Hepatocyte (in vitro differentiated cells): ENCODE data around the gene NAIP. TPM values are rescaled to one million over a fixed set of nuclear protein-coding genes. Genes with fewer than 3 reads are reported as not detected.
"Not testable (repeated sequence)": the region's sequence is repeated elsewhere in the genome, so short reads cannot be mapped to it uniquely, and the experiment has no call there.

Source experiments
- DNase-seq: peaks from one replicate; pipeline ENCODE4 v3.0.0-alpha.2; 2016; ENCODE audit warnings: low spot score
- H2AFZ ChIP-seq: fragments of 200-600 bp; sonication (generic); 2 replicates; pipeline ENCODE4 v1.6.0; 2016; ENCODE audit warnings: antibody characterized with exemption, mild to moderate bottlenecking
- H3K27ac ChIP-seq: fragments of 200-600 bp; sonication (generic); 2 replicates; pipeline ENCODE4 v1.5.1; 2016; ENCODE audit warnings: mild to moderate bottlenecking
- H3K27me3 ChIP-seq: fragments of 200-600 bp; sonication (generic); 2 replicates; pipeline ENCODE4 v1.6.1; 2016
- H3K36me3 ChIP-seq: fragments of 200-600 bp; sonication (generic); replicated peaks from 2 replicates; pipeline ENCODE4 v1.5.1; 2016; ENCODE audit warnings: low read depth; ENCODE audit not compliant: insufficient read depth
- H3K4me1 ChIP-seq: fragments of 200-600 bp; sonication (generic); 2 replicates; pipeline ENCODE4 v1.5.1; 2016; ENCODE audit warnings: mild to moderate bottlenecking, moderate library complexity; ENCODE audit not compliant: insufficient read depth
- H3K4me2 ChIP-seq: fragments of 200-600 bp; sonication (generic); 2 replicates; pipeline ENCODE4 v1.6.0; 2016
- H3K4me3 ChIP-seq: fragments of 200-600 bp; sonication (generic); 2 replicates; pipeline ENCODE4 v1.5.1; 2016; ENCODE audit warnings: mild to moderate bottlenecking
- H3K79me2 ChIP-seq: fragments of 200-600 bp; sonication (generic); 2 replicates; pipeline ENCODE4 v1.6.0; 2017; ENCODE audit warnings: mild to moderate bottlenecking
- H3K9me2 ChIP-seq: fragments of 200-600 bp; sonication (generic); replicated peaks from 2 replicates; pipeline ENCODE4 v1.6.0; 2017; ENCODE audit warnings: mild to moderate bottlenecking; ENCODE audit not compliant: insufficient read depth
- H3K9me3 ChIP-seq: fragments of 200-600 bp; sonication (generic); 2 replicates; pipeline ENCODE4 v1.5.1; 2016; ENCODE audit warnings: low read depth, mild to moderate bottlenecking
- H4K20me1 ChIP-seq: fragments of 200-600 bp; sonication (generic); 2 replicates; pipeline ENCODE4 v1.6.0; 2016; ENCODE audit warnings: mild to moderate bottlenecking; ENCODE audit not compliant: insufficient read depth, poor library complexity, severe bottlenecking
- whole genome bisulfite sequencing: methylation state at CpG from one replicate; pipeline ENCODE4 v1.1.6; 2016; ENCODE audit warnings: low lambda C conversion rate; ENCODE audit errors: missing lambda C conversion rate; 5-methylcytosine and 5-hydroxymethylcytosine counted together
- polyA plus RNA-seq: library from polyadenylated mRNA; unstranded; fragments of >200 nt; fragmentation: Nextera tagmentation; extraction: Ambion mirVana; gene quantifications from 2 replicates; pipeline ENCODE4 v1.2.1, GENCODE V29; 2016
- total RNA-seq: library from RNA; depleted of rRNA; stranded (reverse); fragments of >200 nt; gene quantifications from 2 replicates; pipeline ENCODE4 v1.2.3, GENCODE V29; 2014

NAIP gene
- total and polyA plus RNA-seq, 2 experiments from 2014 or later = 5.1 to 7.8 TPM

DNA sequence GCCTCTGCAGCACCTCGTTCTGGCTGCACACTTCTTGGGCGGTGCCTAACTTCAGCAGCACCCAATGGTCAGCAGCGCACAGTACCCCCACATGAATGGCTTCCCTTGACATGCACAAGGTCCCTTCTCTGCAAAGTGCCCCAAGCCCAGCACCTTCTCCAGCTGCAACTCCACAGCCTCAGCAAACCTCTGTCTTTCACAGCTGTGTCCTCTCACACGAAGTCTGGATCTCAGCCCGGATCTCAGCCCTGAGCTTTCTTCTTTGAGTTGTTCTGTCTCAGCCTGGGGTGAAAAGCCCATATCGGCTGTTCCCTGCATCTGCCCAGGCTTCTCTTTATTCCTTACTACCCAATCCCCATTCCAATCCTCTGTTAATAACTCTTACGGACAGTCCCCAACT is 57.9 kb downstream of the NAIP start:
- not testable (repeated sequence) for H4K20me1 ChIP-seq, H3K9me3 ChIP-seq, H3K27me3 ChIP-seq, DNase-seq, H3K4me1 ChIP-seq, H3K4me2 ChIP-seq, H3K4me3 ChIP-seq, H2AFZ ChIP-seq, H3K27ac ChIP-seq, H3K79me2 ChIP-seq, H3K36me3 ChIP-seq, H3K9me2 ChIP-seq
- WGBS = no CpG with 5 or more reads among the region's 7 CpGs

- H3K4me3 ChIP-seq, H3K9me2 ChIP-seq, H3K4me2 ChIP-seq, H3K9me3 ChIP-seq, H3K4me1 ChIP-seq, H3K27me3 ChIP-seq, H2AFZ ChIP-seq, DNase-seq, H3K27ac ChIP-seq, H4K20me1 ChIP-seq, H3K79me2 ChIP-seq, H3K36me3 ChIP-seq: not testable (repeated sequence)
Measured at GRCh38 chr5:70964531-70964930, 60.6 kb downstream of the NAIP start.

DNA sequence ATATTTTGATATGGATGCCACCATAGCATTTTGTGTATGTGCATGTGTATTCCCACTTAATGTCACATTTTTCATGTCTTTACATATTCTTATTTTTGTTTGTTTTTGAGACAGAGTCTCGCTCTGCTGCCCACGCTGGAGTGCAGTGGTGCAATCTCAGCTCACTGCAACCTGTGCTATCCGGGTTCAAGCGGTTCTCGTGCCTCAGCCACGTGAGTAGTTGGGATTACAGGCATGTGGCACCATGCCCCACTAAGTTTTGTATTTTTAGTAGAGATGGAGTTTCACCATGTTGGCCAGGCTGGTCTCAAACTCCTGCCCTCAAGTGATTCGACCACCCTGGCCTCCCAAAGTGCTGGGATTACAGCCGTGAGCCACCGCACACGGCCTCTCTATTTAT is 72.1 kb downstream of the NAIP start:
- not testable (repeated sequence) for H3K27ac ChIP-seq, H3K36me3 ChIP-seq, H3K79me2 ChIP-seq, H4K20me1 ChIP-seq, H3K9me3 ChIP-seq, H3K9me2 ChIP-seq, H3K27me3 ChIP-seq, H2AFZ ChIP-seq, DNase-seq, H3K4me2 ChIP-seq, H3K4me3 ChIP-seq, H3K4me1 ChIP-seq
- WGBS = 100% methylated on average over 5 of the region's 10 CpGs

GRCh38 chr5:70932560-70932959 is 92.6 kb downstream of the NAIP start:
- H3K4me3 ChIP-seq, H3K9me2 ChIP-seq, H2AFZ ChIP-seq, H3K79me2 ChIP-seq, H3K27ac ChIP-seq, H3K9me3 ChIP-seq, H3K36me3 ChIP-seq, H4K20me1 ChIP-seq, DNase-seq, H3K4me2 ChIP-seq, H3K27me3 ChIP-seq, H3K4me1 ChIP-seq: not testable (repeated sequence)
- WGBS = no CpG with 5 or more reads among the region's 1 CpG

DNA sequence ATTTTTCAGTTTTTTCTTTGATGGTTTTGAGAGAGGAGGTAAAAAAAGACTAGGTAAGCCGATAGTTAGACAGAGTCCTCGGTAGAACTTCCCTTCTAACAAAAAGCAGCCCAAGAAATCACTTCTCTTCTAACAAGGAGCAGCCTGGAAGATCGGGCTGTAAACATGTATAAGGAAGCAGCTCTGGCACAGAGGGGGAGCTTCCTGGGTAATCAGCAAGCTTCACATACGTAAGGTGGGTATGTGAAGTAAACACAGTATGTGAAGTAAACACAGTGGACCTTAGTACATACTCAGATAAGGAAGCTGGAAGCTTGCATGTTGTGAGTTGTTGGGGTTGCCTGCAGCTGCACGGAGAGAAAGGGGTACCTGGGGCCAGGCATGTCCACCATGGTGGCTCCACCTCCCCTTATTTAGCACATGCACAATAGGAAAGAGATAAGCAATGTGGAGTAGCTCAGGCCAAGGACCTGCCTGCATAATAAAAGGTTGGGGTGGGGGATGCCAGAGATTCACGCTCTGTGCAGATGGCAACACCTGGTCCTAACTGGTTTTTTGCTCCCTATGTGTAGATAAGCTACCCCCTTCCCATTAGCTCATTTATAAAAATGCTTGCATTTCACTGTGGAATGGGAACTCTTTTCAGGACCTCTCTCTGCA is 93.3 kb downstream of the NAIP start:
- not testable (repeated sequence) for H2AFZ ChIP-seq, H3K79me2 ChIP-seq, H3K36me3 ChIP-seq, H3K4me1 ChIP-seq, H3K27ac ChIP-seq, H3K4me2 ChIP-seq, H3K4me3 ChIP-seq, DNase-seq, H3K27me3 ChIP-seq, H3K9me3 ChIP-seq, H3K9me2 ChIP-seq, H4K20me1 ChIP-seq
- WGBS = no CpG with 5 or more reads among the region's 6 CpGs

DNA sequence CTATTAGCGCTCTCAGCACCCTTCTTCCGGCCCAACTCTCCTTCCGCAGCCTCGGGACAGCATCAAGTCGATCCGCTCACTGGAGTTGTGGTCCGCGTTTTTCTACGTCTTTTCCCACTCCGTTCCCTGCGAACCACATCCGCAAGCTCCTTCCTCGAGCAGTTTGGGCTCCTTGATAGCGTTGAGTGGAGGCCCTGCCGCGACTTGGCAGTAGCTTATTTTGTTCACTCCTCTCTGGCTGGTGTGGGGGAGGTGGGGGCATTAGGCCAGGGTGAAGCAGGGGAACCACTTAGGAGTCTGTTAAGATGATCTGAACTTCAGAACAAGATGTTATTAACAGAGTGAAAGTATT is 100.0 kb downstream of the NAIP start:
- not testable (repeated sequence) for DNase-seq, H3K4me1 ChIP-seq, H3K9me2 ChIP-seq, H3K4me3 ChIP-seq, H3K4me2 ChIP-seq, H3K79me2 ChIP-seq, H2AFZ ChIP-seq, H3K9me3 ChIP-seq, H3K27me3 ChIP-seq, H4K20me1 ChIP-seq, H3K27ac ChIP-seq, H3K36me3 ChIP-seq
- no CpG with 5 or more reads among the region's 16 CpGs for WGBS

Other genes with a start within 250 kb of the NAIP start
- 10.2 and 17.5 TPM in 2 replicates for gene SERF1A, start 124.7 kb downstream of the NAIP start, total RNA-seq
- gene SERF1A, start 124.7 kb downstream of the NAIP start, polyA plus RNA-seq = 12.9 and 20.5 TPM in 2 replicates
- 38.6 and 39.3 TPM in 2 replicates for gene SMN1, start 100.3 kb downstream of the NAIP start, total RNA-seq
- gene SMN1, start 100.3 kb downstream of the NAIP start, polyA plus RNA-seq = 45.5 TPM in 2 replicates
- gene GTF2H2, start 42.3 kb upstream of the NAIP start, total RNA-seq = 38.7 and 43.3 TPM in 2 replicates
- 28.0 and 28.3 TPM in 2 replicates for gene GTF2H2, start 42.3 kb upstream of the NAIP start, polyA plus RNA-seq